D721Med (cell line): ENCODE results near the gene CACNA2D1.
"Not testable (repeated sequence)": the region's sequence is repeated elsewhere in the genome, so short reads cannot be mapped to it uniquely, and the experiment has no call there.

Source experiments
- DNase-seq: peaks from one replicate; pipeline ENCODE4 v3.0.0; 2011; ENCODE audit warnings: low spot score; ENCODE audit not compliant: insufficient read length
- FAIRE-seq: peaks from 2 replicates; lab custom pipeline; 2011; peaks lifted over from hg19 to GRCh38; lab: Jason Lieb, UNC
- TF ChIP-seq, protein P1 (sequence below): IDR thresholded peaks from 2 replicates; pipeline ENCODE4 v1.5.1; 2012; ENCODE audit warnings: mild to moderate bottlenecking, control low read depth; ENCODE audit not compliant: insufficient read depth; ENCODE audit errors: missing control alignments

Gene CACNA2D1

DNA sequence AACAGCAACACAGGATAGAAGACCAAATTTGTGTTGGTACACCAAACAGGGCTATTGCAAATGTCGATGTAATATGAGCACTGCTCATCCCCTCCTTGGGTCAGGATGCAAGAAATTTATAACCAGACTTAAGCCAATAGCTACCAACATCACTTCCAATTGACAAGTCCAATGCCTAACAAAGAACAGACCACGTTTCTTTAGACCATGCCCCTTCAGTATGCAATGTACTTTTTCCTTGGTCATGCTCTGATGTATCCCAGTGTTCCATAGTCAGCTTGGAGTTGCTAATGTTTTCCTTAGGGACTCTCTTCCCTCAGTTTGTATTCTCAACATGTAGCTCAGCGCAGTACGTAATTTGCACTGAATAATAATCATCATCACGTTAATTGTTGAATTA is 7.8 kb downstream of the CACNA2D1 start:
- FAIRE-seq (no peak), DNase-seq (no peak)
- TF ChIP-seq, protein P1, sequence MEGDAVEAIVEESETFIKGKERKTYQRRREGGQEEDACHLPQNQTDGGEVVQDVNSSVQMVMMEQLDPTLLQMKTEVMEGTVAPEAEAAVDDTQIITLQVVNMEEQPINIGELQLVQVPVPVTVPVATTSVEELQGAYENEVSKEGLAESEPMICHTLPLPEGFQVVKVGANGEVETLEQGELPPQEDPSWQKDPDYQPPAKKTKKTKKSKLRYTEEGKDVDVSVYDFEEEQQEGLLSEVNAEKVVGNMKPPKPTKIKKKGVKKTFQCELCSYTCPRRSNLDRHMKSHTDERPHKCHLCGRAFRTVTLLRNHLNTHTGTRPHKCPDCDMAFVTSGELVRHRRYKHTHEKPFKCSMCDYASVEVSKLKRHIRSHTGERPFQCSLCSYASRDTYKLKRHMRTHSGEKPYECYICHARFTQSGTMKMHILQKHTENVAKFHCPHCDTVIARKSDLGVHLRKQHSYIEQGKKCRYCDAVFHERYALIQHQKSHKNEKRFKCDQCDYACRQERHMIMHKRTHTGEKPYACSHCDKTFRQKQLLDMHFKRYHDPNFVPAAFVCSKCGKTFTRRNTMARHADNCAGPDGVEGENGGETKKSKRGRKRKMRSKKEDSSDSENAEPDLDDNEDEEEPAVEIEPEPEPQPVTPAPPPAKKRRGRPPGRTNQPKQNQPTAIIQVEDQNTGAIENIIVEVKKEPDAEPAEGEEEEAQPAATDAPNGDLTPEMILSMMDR = no peak

DNA sequence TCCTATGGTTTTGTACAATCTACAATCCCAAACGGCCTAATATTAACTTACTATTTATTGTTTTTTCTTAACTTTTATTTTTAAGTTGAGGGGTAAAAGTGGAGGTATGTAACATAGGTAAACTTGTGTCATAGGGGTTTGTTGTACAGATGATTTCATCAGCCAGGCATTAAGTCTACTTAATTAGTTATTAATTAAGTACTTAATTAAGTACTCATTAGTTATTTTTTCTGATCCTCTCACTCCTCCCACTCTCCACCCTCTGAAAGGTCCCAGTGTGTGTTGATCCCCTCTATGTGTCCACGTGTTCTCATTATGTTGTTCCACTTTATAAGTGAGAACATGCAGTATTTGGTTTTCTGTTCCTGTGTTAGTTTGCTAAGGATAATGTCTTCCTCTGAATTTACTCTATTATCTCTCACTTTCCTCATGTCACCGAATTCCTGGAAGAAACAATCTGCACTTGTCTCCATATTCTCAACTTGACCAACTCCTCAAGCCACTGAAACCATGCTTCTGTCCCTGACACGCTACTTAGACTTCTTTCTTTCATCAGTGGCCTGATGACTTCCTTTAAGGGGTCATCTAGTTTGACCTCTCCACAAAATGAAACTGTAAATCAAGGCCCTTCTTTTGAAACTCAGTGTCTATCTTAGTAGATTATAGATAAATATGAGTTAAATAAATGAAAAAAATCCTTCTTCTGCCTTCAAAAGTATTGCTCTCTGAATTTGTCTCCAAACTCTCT is 9.1 kb downstream of the CACNA2D1 start:
- TF ChIP-seq, protein P1 = no peak
- FAIRE-seq (peak; percentile 32), DNase-seq (no peak)

DNA sequence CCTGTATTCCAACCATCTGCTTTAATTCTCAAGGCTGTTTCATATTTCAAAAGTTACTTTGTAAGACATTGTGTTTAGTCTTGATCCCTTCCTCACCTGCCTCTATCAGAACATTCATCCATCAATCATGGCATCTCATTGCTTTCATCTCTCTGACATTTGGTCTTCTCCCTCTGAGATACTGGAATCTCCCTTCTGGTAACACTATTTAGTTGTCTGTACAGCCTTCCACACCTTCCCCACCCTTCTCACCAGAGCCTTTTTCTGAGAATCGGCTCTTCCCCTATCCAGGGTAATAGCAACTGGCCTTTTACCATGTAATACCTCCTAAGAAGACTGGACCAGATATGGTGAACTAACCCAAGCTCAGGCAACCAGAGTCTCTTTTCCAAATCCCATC is 10.1 kb downstream of the CACNA2D1 start:
- TF ChIP-seq, protein P1 = no peak
- no peak for FAIRE-seq

DNA sequence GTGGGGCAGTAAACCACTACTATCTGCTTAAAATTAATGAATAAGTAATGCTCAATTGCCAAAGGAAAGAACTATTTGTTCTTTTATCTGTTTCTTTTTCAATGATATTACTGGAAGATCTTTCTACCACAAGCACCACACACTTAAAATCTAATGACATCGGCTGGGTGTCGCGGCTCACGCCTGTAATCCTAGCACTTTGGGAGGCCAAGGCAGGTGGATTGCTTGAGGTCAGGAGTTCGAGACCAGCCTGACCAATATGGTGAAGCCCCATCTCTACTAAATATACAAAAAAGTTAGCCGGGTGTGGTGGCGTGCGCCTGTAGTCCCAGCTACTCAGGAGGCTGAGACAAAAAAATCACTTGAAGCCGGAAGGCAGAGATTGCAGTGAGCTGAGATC is 10.8 kb downstream of the CACNA2D1 start:
- not testable (repeated sequence) for FAIRE-seq, DNase-seq

More for the DNA sequence above, 10.1 kb downstream of the CACNA2D1 start:
- DNase-seq = no peak

DNA sequence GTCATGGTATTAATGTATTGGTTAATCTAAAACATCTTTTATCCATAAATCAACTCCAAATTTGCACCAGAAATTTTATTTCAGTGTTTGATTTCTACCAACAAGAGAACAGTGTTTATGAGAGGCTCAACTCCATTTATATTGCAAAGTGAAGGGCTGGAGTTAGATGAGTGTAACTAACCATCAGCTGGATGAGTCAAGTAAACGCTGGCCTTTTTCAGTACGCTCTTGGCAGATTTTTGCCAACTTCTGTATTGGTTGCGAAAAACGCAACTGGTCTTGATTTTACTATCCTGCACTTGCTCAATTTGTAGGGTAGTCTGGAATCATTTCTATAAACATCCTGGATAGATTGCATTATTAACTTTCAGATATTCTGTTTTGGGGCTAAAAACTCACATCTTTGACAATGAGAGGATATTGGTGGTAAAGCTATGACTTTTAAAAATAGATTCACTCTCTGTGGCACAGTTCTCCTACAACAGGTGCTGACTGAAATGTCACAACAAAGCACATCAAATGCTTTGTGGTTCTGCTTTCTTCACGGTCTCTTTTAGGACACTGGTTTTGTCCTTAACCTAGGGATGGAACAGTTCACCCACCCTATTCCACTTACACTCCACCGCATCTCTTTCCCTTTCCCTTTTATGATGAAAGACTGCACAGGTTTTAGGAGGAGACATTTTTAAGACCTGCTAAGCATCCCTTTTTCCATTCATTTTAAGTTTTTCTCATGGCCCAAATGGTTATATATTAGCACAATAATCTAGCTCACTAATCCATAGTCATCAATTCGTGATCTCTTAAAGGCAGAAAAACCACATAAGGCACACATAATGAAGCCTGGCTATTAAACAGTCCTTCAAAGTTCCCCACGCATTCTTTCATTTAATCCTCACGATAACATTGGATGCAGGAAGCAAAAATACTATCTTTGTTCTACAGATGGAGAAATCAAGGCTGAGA is 12.8 kb downstream of the CACNA2D1 start:
- no peak for DNase-seq
- FAIRE-seq = peak; percentile 53
- TF ChIP-seq, protein P1 = no peak

DNA sequence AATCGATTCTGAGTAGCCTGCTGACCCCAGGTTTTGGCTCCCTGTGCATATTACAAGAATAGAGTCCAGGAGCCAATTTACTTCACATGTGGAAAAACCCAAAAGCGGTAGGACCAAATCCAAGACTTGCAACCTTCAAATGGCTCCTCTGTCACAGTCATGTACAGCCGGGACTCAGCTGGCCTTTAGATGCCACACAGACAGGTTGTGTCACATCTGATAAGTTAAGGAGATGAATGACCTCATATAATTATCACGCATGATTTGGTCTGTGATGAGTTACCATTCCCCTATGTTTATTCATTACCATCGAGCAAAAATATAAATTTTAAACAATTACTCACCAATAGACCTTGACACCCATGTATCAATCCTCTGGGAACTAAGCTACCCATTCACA is 14.2 kb downstream of the CACNA2D1 start:
- DNase-seq (no peak), FAIRE-seq (peak; percentile 53)
- TF ChIP-seq, protein P1 = no peak

DNA sequence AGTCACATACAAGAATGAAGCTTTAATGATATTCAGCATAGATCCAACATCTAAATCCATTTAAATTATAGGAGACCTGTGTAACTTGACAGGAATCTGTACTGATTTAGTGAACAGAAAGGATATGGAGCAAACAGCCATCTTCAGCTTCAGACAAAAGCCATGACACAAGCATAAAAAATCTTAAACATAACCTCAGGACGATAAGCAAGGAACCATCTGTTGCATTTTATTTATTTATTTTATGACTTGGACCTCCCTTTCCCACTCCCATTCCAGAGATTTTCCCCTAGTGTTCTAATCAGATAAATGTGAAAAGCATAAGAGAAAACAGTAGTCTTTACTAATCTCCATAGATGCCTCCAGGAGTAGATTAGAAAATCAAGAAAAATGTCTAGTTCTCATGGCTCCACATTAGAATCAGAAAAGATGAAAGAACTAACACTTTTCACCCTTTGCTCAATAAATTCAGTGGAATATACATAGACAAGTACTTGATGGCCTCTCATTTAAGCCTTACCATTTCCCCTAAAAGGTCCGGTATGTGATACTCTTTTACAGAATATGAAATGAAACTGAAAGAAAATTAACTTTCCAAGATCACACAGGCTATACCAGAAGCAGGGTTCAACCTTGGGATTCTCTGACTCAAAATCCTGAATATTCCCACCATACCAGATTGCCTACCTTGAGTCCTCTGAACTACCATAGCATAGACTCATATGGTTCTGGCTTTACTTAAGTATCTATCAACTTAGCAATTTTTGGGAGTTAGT is 15.2 kb downstream of the CACNA2D1 start:
- DNase-seq = no peak
- TF ChIP-seq, protein P1 = no peak

More for the DNA sequence above, 15.2 kb downstream of the CACNA2D1 start:
- peak; percentile 6 for FAIRE-seq
